Stimulated activated CD4-positive, alpha-beta T cell treated with anti-CD3 and anti-CD28 coated beads, Interleukin-4, amount 100 ng/mL, for 1 hour (primary cell): ENCODE results near the gene MON2.
"Not testable (repeated sequence)": the region's sequence is repeated elsewhere in the genome, so short reads cannot be mapped to it uniquely, and the experiment has no call there.

Experiments used
- DNase-seq: peaks from one replicate; pipeline ENCODE4 v3.0.0-alpha.2; 2020

Gene MON2

DNA sequence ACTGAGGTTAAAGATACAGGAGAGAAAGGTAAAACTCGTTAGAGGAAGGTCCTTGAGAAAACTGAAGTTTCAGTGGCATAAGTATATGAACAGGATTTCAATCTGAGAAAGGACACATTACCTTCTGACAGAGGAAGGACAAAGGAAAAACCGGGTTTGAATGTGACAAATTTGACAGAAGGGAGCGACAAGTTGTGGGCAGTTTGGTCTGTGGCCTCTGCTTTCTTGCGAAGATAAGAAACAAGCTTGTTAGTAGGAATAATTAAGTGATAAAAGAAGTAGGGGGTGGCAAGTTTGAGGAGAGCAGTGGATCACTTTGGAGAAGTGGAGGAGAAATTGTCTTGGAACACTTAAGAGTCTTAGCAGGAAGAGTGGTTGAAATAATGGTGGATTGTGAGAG, 5.1 kb downstream of the MON2 start:
- no peak for DNase-seq

DNA sequence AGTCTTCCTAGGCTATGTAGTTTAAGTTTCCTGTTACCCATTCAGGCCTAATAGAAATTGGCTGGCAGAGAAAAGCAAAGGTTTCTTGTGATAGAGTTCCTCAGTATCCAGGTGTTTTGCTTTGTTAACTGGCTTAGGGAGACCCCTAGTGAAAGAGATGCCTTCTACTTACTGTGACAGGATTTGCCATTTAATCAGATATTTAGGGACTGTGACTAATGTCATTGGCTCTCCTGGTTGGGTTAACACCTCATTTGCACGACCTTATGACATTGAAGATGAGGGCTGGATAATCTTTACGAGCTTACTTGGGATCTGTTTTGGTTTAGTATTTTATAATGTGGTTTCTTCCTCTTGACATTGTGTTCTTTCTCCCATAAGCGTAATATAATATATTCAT, 5.8 kb downstream of the MON2 start:
- no peak for DNase-seq

DNA sequence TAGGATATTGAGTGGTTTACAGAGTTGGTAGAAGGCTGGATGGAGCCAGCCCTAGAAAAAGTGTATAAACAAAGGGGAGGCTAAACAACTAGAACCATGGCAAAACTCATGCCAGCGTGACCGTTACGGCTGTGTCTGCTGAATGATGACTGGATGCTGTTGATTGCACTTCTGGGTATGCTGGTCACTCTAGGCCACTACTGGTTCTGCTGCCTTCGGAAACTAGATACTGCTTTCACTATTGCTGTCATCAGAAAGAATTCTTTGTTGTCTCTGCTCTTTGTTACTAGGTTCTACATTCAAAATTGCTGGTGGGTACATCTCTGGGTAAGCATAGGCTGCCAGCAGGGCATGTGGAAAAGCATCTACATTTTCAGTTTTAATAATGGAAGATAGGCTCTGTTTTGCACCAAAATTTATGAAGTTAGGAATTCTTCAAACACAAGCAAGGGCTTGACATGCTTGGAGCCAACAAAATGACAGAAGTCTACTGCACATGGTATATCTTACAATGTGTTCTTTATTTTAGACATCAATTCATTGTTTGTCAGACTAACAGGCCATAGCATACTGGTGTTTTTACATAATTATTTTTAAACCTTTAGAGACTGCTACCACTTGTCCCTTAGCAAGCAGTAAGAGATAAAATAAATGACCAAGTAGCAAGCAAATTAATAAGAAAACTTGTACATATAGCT, 15.4 kb downstream of the MON2 start:
- DNase-seq = no peak

DNA sequence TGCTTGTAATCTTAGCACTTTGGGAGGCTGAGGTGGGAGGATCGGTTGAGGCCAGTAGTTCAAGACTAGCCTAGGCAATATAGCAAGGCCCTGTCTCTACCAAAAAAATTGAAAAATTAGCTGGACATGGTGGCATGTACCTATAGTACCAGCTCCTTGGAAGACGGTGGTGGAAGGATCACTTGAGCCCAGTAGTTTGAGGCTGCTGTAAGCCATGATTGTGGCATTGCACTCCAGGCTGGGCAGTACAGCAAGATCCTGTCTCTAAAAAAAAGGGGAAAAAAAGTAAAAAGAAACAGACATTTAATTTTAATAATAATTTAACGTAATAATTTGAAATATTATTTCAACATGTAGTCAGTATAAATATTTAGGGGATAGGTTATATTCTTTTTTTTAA, 16.1 kb downstream of the MON2 start:
- DNase-seq = no peak

DNA sequence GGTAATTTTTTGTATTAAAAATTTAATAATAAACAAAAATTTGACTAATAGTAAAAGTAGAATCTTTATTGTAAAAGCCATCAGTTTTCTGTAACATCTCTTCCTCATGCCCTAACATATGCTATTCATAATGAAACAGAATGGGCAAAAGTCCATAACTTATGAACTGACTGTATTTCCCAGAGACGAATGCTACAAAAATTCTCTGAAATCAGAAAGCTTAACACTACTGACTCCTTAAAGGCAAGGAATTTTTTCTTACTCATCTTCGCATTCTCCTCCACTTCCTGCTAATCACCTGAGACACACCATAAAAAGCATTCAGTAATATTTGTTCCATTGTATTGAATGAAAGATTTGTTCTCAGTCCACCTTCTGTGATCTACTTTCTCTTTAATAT, 17.6 kb downstream of the MON2 start:
- no peak for DNase-seq

DNA sequence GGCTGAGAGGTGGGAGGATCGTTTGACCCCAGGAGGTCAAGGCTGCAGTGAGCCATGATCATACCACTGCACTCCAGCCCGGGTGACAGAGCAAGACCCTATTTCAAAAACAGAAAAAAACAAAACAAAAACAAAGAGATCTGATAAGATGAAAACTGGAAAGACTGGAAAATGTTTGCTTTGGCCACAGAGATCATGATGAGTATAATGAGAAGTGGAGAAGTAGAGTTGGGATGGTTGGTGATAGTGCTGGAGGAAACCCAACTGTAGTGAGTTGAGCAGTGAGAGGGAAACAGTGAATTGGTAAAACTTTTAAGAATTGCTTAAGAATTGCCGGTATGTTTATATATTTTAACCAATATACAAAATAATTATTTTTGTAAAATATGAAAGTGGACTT, 39.2 kb downstream of the MON2 start:
- DNase-seq = no peak

DNA sequence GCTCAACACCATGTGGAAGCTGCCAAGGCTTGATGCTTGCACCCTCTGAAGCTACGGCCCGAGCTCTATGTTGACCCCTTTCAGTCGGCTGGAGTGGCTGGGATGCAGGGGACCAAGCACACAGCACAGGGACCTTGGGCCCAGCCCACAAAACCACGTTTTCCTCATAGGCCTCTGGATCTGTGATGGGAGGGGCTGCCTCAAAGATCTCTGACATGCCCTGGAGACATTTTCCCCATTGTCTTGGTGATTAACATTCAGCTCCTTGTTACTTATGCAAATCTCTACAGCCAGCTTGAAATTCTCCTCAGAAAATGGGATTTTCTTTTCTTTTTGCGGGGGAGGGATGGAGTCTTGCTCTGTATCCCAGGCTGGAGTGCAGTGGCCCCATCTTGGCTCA, 46.3 kb downstream of the MON2 start:
- no peak for DNase-seq

DNA sequence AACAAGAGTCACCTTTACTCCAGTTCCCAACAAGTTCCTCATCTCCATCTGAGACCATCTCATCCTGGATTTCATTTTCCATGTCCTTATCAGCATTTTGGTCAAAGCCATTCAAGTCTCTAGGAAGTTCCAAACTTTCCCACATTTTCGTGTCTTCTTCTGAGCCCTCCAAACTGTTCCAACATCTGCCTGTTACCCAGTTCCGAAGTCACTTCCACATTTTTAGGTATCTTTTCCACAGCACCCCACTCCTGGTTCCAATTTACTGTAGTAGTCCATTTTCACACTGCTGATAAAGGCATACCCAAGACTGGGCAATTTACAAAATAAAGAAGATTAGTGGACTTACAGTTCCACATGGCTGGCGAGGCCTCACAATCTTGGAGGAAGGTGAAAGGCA, 47.5 kb downstream of the MON2 start:
- DNase-seq = not testable (repeated sequence)

DNA sequence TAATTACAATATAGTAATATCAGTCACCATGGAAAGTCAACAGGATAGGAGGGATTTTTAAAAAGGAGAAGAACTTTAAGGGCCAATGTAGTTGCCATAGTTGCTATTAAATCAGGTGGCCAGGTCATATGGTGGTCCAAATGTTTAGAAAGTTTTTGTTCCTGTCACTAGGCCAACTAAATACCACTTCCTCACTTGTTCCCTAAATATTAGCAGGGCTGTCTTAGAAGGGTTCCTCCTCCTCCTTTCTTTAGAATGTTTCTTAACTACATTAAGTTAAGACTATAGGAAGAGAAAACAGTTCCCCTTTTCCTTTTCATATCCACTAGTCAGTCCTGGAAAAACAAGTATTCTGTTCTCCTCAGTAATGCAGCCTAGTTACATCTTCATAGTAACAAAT, 50.3 kb downstream of the MON2 start:
- no peak for DNase-seq

DNA sequence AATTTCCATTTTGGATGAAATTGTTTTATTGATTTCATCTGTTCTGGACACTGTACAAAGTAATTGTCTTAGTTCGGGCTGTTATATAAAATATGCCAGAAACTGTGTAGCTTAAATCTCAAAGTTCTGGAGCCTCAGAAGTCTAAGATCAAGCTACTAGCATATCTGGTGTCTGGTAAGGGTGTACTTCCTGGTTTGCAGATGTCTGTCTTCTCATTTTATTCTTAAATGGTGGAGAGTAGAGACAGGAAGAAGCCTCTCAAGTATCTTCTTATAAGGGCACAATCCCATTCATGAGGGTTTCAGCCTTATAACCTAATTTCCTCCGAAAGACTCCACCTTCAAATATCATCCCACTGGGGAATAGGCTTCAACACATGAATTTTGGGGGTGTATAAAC, 51.3 kb downstream of the MON2 start:
- no peak for DNase-seq

DNA sequence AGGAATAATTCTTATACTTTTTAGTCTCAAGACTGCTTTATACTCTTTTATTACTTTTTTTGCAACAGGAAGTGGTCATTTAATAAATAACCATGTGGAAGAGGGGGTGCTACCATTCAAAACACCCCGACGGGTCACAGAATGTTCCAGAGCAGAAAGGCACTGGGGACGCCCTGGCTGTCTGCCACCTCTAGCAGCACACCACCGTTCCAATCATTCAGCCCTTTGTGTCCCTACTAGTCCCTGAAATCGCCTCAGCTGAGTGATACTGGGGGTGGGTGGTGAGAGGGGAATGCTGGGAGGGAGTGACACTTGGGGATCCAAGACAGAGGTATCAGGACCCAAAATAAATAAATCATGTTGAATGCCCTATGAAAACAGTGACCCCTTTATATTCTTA, 52.4 kb downstream of the MON2 start:
- DNase-seq = no peak

DNA sequence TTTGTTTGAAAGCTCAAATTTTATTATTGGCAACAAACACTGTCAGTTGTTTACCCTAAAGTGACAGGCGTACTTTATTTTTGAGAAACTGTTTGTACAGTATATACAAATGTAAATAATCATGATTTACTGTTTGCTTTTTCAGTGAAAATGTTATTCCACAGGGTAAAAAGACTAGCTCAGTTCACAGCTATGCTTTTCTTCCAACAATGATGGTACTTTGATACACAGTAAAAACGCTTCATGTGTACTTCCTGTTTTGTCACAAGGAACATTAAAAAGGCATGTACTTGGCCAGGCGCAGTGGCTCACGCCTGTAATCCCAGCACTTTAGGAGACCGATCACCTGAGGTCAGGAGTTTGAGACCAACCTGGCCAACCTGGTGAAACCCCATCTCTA, 53.7 kb downstream of the MON2 start:
- DNase-seq = no peak

DNA sequence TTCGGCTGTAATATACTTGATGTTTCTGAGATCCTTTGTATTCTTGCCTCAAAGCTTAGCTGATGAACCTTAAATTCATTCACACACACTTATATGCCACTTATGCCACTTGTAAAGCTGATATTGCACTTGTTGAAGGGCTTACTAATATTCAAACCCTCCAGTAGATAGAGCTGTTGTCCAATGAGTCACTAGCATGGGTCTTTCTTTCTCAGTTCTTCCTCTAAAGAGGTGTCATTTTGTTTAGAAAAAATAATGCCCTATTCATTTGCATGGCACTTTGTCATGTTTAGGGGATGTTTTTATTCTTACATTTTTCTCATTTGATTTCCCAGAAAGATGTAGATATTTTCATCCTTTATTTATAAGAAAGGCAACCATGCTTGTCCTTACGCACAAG, 56.4 kb downstream of the MON2 start:
- no peak for DNase-seq

DNA sequence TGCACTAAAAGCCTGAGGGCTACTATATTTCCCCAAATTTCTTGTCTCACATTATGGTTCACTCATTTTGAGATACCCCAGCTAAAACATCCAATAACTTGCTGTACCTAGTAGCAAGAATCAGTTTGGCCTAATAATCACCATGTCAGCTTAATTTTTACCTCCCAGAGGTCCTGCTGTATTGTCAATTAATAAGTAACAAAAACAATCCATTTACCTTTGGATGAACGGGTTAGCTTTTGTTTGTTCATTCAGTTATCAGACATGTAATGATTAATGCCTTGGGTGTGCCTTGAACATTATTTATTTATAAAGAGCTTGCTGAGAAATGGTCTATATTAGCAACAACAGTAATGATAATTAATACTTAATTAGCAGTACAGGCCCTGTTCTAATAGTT, 57.0 kb downstream of the MON2 start:
- DNase-seq = no peak

DNA sequence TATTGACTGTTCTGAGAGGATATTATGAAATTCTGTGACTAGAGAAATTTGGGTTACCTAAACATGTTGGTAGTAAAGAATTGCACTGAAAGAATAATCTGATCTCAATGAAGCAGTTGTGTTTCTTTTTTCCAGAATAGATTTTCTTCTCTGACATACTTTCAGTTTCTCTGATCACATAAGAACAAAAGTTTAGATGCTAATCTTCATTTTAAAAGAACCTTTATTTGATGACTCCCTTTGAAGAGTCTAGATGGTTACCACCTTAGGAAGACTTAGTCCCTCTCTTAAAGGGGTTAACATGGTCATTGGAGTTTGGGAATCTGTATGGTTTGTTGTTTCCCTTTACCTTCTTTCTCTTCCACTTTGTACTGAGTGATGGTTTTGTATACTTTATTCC, 58.6 kb downstream of the MON2 start:
- no peak for DNase-seq

DNA sequence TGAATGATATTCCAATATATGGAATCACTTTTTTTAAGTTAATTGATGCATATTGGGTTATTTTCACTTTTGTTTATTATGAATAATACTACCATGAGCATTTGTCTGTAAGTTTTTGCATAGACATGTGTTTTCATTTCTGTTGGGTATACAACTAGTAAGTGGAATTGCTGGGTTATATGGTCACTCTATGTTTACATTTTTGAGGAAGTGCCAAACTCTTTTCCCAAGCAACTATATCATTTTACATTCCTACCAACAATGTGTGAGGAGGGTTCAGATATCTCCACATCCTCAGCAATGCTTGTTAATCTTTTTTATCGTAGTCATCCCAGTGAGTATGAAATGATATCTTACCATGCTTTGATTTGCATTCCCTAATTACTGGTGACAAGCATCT, 64.0 kb downstream of the MON2 start:
- DNase-seq = no peak

DNA sequence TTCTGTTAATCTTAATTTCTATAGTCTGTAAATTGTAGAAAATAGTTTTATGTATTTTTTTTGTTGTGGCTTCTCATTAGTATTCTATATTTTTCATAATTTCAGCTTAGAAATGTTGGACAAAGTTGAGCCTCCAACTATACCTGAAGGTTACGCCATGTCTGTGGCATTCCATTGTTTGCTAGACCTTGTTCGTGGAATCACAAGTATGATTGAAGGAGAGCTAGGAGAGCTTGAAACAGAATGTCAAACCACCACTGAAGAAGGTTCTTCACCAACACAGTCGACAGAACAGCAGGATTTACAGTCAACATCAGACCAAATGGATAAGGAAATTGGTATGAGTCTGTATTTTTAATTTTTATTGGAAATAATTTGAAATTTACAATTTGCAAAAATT, 65.7 kb downstream of the MON2 start:
- no peak for DNase-seq

DNA sequence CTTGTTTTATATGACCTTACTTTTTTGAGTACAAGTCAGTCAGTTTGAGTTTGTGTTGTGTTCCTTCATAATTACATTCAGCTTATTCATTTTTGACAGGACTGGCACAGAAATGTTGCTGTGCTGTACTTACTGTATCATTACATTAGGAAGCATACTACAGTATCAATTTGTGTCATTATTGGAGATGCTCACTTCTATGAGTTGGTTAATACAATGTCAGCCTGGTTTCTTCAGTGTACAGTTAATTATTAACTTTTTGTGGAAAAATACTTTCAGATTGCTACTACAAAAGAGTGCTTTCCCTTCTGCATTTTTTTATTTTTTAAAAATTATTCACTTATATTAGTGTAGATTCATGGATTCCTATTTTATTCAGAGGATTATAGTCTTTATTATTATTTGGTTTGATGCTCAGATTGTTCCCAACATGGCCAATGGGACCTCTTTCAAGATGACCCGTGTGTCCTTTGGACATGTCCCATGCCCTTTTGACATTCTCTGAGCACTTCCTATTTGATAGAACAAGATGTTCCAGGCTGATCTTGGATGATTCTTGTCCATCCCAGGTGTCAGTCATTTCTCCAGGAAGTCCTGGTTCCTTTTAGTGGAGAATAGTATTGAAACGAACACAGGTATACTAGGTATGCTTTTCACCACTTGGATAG, 66.6 kb downstream of the MON2 start:
- no peak for DNase-seq

DNA sequence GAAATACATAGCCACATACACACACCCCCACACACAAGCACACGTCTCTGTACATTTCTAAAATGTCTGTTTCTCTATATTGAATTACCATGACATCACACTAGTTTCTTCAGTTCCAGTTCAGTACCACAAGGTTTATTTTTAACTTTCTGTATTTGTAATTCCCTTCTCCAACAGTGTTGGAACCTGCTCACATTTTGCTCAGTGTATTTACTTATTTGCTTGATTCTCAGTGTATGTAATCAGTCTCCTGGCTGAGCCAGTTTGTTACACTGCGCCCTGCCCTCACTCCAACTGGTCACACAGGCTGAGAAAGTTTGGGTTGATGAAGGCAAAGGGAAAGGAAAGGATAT, 67.1 kb downstream of the MON2 start:
- DNase-seq = no peak

DNA sequence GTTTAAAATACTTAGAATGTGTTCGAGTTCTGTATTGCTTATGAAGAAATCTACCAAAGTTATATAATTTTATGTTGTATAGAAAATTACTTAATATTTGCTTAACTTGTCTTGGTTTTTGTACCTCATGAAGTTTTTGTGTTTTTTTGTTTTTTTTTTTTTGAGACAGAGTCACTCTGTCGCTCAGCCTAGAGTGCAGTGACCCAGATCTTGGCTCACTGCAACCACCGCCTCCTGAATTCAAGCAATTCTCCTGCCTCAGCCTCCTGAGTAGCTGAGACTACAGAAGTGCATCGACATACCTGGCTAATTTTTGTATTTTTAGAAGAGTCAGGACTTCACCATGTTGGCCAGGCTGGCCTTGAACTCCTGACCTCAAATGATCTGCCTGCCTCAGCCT, 69.9 kb downstream of the MON2 start:
- DNase-seq = no peak

DNA sequence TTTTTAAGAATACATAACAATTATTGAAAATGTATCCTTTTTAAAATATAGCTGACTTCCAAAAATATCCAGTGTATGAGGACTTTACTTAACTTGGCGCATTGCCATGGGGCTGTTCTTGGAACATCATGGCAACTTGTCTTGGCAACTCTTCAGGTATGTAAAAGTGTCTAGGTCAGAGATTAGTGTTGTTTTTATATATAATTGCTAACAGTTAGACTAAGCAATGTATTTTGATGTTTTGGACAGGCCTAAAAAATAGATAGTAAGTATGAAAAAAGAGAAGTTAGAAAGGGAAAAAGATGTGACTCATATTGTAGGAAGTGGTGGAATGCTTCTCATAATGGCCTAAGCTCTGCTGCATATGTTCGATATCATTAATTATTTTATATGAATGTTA, 70.9 kb downstream of the MON2 start:
- no peak for DNase-seq

DNA sequence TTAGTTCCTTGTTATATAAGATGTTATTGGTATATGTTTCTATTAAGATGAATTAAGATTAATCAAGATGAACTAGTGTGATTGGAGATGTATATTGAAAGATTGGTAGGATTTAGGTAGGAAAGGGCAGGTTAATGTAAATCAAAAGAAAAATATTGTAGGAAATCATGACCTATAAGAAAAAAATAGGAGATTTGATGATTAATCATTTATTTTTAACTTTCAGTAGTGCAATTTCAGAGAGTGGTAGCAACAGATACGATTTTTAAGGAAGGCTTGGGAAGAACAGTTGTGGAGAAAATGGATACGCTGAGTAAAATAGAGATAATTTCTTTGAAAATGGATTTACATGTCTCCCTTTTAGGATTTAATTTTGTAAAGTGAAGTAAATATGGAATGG, 73.7 kb downstream of the MON2 start:
- no peak for DNase-seq

DNA sequence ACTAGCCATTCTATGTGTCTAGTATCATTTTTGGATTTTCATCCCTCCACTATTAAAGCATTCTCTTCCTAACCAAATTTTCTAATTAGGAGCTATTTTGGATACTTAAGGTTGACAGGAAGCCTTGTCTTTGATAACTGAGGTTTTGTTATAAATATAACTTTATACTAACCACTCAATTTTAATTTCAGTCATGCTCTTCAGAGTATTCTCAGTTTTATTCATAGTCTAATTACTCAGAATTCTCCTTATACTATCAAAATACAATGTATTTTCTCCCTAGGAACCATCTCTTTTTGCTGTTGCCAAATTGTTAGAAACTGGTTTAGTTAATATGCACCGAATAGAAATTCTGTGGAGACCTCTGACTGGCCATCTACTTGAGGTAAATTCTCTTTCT, 76.2 kb downstream of the MON2 start:
- DNase-seq = no peak

DNA sequence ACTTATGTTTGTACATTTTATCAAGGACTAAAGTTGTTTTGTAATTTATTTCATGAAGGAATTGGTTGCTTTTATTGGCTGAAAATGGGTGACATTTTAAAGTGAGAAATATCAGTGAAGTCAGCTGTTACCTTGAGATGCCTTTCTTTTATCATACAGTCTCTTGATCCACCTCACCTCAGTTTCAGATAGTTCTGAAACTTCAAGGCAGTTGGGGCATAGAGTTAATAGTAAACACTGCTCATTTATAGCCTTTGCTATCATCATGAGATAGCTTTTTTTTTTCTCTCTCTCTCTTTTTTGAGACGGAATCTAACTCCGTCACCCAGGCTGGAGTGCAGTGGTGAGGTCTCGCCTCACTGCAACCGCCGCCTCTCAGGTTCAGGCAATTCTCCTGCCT, 76.7 kb downstream of the MON2 start:
- no peak for DNase-seq

DNA sequence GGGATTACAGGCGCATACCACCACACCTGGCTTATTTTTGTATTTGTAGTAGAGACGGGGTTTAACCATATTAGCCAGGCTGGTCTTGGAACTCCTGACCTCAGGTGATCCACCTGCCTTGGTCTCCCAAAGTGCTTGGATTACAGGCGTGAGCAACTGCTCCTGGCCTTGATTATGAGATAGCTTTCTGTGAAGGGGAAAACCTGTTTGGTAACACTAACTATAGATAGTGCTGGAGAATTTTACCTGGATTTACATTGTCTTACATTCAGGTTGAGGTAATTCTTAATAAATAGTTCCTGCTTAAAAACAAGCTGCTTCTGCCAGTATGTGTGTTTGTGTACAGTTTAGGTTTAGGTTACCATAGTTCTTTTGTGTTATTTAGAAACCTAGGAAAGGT, 77.1 kb downstream of the MON2 start:
- no peak for DNase-seq
